Stomach (tissue), 4 donors: ENCODE results near the gene FOXJ3.
A peak's percentile ranks its signal among the peaks of the same experiment; 100 is the strongest.

Source experiments
- EP300 ChIP-seq: sonication (generic); formaldehyde crosslinking; IDR thresholded peaks from one replicate; pipeline ENCODE4 v1.6.1; 2017; ENCODE audit warnings: antibody characterized with exemption
- TF ChIP-seq, protein P1 (sequence below), 7 experiments: fragments of 450-650 bp in 4 of 7; fragments of 200-600 bp in 3 of 7; sonication (generic) in 3 of 7; IDR thresholded peaks; one replicate each; pipeline ENCODE4 v1.5.1; 2016 to 2019; ENCODE audit warnings: antibody characterized with exemption in 7 of 7, control low read depth in 2 of 7, mild to moderate bottlenecking in 1 of 7

DNA sequence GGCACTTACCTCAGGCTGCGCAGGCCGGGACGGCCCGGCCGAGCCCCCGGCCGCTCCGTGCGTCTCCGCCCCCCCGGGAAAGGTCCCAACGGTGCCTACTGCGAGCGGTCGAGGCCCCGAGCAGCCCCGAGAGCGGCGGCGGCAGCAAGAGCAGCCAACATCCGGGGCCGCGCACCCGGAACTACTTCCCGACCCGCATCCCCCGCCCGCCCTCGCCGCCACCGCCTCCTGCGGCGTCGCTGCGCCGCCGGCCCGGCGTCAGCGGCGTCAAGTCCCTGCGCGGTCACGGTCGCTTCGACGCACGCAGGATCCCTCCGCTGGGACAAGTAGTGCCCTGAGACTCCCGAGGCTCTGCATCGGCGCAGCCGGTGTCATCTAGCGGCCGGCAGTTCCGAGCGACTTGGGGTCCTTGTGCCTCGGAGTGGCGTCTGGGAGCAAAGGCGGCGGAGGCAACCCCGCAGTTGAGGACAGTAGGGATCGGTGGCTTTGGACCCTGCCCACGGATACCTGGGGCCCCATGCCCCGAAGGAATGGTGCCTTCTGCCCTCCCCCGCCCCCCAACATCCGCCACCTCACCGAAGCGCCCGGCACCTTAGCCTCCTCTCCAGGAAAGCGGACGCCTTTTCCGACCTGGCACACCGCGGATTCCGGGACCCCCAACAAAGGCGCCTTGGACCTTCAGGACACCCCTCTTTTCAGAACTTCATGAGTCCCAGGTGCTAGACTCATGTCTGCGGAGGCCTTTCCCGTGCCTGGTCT, at the start of gene FOXJ3:
- TF ChIP-seq, protein P1, sequence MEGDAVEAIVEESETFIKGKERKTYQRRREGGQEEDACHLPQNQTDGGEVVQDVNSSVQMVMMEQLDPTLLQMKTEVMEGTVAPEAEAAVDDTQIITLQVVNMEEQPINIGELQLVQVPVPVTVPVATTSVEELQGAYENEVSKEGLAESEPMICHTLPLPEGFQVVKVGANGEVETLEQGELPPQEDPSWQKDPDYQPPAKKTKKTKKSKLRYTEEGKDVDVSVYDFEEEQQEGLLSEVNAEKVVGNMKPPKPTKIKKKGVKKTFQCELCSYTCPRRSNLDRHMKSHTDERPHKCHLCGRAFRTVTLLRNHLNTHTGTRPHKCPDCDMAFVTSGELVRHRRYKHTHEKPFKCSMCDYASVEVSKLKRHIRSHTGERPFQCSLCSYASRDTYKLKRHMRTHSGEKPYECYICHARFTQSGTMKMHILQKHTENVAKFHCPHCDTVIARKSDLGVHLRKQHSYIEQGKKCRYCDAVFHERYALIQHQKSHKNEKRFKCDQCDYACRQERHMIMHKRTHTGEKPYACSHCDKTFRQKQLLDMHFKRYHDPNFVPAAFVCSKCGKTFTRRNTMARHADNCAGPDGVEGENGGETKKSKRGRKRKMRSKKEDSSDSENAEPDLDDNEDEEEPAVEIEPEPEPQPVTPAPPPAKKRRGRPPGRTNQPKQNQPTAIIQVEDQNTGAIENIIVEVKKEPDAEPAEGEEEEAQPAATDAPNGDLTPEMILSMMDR (IDR thresholded peaks at IDR 0.05), result no peak
- peak; percentile 27 for TF ChIP-seq EP300
